NCI-H524 treated with DMSO at 0.1 percent for 48 hours (cell line): Measurements from ENCODE around the gene LIPT1.
A peak's percentile ranks its signal among the peaks of the same experiment; 100 is the strongest.
"Not testable (repeated sequence)": the region's sequence is repeated elsewhere in the genome, so short reads cannot be mapped to it uniquely, and the experiment has no call there.

ENCODE experiments used
- DNase-seq: peaks from one replicate; lab custom pipeline; 2025; lab: John Stamatoyannopoulos, UW

LIPT1 gene

DNA sequence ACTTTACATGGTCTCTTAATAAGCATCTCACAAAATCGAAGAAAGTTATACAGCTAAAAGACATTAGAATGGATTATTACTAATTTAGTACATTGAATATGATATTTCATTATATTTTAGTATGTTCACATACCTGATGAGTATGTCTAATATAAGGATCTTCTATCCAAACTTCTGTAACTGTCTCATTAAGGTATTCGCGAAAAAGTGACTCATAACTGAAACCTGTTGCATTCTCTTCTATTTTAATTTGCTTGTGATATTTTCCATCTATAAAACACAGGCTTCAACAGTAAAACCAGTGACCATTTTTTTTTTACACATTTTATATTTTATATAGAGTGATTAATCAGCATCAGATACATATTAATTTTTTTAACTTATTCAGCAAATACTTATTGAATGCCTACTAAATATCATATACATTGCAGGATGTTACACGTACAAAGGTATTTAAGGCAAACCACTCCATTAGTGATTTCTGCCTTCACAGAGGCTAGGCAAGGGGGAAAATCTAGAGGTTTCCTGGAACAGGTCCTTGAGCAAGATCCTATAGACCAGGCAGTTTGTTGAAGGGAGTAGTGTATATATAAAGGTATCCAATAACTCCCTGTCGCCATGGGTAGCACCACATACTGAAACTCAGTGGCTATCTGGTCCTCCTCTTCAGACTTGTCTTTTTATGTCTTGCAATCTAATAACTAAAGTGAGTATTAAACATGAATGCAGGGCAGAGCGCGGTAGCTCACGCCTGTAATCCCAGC is 16.8 kb downstream of the LIPT1 start:
- DNase-seq = no peak

GRCh38 chr2:99180755-99181623 is 26.2 kb downstream of the LIPT1 start, which contains the start of the genes MITD1 and MRPL30:
MITD1 (minus strand) TSS chr2:99181058; CDS start chr2:99180981, 77 bp downstream.
MRPL30 (plus strand) TSS chr2:99181184; CDS start chr2:99186204, 5,020 bp downstream.
- DNase-seq = peak; percentile 64

- DNase-seq = no peak
These were observed 26.8 kb downstream of the LIPT1 start for GRCh38 chr2:99181624-99182000.

DNA sequence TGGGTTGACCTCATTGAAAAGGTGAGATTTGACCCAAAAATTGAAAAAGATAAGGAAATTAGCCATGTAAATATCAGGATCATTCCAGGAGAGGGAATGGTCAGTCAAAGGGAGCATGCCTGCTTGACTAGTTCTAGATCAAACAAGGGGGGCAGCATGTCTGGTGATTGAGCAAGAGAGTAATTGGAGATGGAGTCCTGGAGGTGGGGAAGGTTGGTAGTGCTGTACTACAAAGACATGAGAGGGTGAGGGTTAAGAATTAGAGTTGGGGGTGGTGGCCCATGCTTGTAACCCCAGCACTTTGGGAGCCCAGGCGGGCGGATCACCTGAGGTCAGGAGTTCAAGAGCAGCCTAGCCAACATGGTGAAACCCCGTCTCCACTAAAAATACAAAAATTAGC is 28.3 kb downstream of the LIPT1 start:
- DNase-seq = no peak

- no peak for DNase-seq
These were observed 30.0 kb downstream of the LIPT1 start for GRCh38 chr2:99184811-99185210.

DNA sequence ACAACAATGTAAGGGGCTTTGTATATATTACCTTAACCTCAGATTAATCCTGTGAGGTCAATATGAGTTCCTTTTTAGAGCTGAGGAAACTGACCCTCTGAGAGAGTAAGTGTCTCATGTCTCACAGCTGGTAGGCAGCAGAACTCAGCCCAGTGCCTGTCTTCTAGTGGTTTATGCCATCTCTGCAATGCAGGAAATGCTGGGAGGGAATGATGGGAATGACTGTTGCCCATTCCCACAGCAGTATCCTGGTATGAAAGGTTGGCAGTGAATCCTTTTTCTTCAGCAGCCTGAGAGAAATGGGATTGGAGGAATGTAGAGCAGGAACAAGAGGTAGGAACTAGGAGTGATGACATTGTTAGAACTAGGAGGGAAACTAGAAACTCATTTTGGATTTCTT is 32.2 kb downstream of the LIPT1 start:
- DNase-seq = no peak

DNA sequence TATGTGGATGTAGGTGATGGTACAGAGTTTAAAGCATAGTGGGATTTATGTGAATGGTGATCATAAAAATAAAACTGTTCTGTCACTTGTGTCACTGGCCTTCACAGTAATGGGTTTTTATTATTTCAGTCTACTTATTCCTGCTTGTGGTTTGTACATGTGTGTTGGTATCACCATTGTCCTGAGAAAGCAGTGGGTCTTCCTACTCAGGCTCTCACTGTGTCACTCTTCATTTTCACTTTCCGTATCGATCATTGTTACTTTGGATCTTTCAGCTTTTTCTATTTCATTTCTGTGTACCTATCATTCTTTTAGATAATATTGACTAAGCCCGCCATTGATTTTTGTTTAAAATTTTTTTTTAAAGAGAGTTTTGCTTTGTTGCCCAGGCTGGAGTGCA is 33.6 kb downstream of the LIPT1 start:
- DNase-seq = no peak

DNA sequence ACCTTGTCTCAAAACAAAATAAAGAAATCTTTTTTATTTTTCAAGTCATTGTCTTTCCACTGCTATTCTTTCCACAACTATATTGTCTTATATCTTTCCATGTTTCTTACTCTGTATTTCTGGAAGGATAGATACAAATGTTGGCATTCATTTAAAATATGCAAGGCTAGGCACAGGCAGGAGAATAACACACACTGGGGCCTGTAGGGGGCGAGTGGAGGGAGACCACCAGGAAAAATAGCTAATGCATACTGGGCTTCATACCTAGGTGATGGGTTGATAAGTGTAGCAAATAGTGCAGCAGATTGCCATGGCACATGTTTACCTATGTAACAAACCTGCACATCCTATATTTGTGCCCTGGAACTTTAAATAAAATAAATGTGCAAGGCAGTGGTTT is 35.8 kb downstream of the LIPT1 start:
- DNase-seq = no peak

GRCh38 chr2:99192364-99192763 is 37.6 kb downstream of the LIPT1 start:
- not testable (repeated sequence) for DNase-seq

DNA sequence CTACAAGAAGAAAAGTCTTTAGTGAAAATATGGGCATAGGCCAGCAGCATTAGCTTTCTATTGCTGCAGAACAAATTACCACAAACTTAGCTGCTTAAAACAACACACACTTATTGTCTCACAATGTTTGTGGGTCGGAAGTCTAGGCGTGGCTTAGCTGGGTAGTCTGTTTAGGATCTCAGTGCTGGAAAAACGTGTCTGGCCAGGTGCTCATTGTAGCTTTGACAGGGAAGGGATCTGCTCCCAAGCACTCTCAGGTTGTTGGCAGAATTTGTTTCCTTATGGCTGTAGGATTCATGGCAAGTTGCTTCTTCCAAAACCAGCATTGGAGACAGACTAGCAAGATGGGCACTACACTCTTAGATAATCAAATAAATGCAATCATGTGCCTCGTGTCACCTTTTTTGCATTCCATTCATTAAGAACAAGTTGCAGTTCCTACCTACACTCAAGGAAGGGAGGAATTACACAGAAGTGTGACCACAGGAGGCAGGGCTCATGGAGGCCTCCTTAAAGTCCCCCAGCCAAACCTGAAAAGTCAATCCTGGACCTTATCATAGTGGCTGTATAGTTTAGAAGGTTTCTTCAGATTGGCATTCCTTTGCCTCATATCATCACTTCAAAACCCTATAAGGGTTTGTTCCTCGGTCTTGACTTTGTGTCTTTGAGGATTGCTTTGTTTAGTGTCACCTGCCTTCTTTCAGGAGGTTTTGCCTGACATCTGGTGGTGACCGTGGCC is 43.5 kb downstream of the LIPT1 start:
- no peak for DNase-seq

DNA sequence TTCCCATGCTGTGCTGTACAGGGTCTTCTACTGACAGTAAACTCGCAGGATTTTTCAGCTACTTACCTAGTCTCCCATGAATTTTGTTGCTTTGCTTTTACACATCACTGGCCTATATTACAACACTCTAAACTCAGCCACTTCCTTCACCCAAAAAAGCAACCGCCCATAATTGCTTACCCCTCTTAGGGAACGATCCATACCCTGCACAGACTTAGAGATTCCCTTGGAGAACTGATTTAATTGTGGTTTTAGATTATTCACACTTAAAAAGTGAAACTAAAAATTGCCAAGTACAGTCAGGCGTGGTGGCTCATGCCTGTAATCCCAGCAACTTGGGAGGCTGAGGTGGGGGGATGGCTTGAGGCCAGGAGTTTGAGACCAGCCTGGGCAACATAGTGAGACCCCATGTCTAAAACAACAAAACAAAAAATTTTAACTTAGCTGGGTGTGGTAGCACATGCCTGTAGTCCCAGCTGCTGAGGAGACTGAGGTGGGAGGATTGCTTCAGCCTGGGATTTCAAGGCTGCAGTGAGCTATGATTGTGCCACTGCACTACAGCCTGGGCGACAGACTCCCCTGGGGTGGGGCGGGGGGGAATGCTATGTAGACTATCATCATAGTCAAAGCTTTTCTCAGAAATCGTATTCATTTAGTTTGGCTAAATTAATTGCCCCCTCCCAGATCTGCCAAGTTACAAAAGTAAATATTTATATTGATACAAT is 45.5 kb downstream of the LIPT1 start:
- DNase-seq = no peak

- no peak for DNase-seq
These were observed 47.4 kb downstream of the LIPT1 start for GRCh38 chr2:99201959-99202678.

- no peak for DNase-seq
These were observed 50.7 kb downstream of the LIPT1 start for GRCh38 chr2:99205491-99205890.
